PFSK-1 (cell line): ENCODE data around the gene TMEFF1.

Experiments used
- FOXP2 ChIP-seq: optimal IDR thresholded peaks from 2 replicates; pipeline ENCODE3; 2011; ENCODE audit warnings: borderline replicate concordance, control low read depth, inconsistent platforms; ENCODE audit not compliant: insufficient read depth; ENCODE audit errors: extremely low read length, extremely low read depth
- POLR2AphosphoS5 ChIP-seq: IDR thresholded peaks from 2 replicates; pipeline ENCODE4 v1.6.1; 2012; ENCODE audit warnings: low read depth, mild to moderate bottlenecking, control low read depth, low read length, moderate library complexity
- SIN3A ChIP-seq: IDR thresholded peaks from 2 replicates; pipeline ENCODE4 v1.6.1; 2012; ENCODE audit warnings: mild to moderate bottlenecking, low read length, moderate library complexity, borderline replicate concordance; ENCODE audit not compliant: insufficient read depth
- TAF1 ChIP-seq: IDR thresholded peaks from 2 replicates; pipeline ENCODE4 v1.6.1; 2012; ENCODE audit warnings: low read length, control low read depth, borderline replicate concordance; ENCODE audit not compliant: insufficient read depth
- TF ChIP-seq, protein P1 (sequence below), 2 experiments: IDR thresholded peaks; 2 replicates each; pipeline versions ENCODE4 v1.6.1 to v1.8.0; 2011 to 2012; ENCODE audit warnings: low read depth in 2 of 2, low read length in 2 of 2, control low read depth in 1 of 2, inconsistent platforms in 1 of 2, mild to moderate bottlenecking in 1 of 2, moderate library complexity in 1 of 2; ENCODE audit not compliant: insufficient read depth in 1 of 2

The TMEFF1 gene

DNA sequence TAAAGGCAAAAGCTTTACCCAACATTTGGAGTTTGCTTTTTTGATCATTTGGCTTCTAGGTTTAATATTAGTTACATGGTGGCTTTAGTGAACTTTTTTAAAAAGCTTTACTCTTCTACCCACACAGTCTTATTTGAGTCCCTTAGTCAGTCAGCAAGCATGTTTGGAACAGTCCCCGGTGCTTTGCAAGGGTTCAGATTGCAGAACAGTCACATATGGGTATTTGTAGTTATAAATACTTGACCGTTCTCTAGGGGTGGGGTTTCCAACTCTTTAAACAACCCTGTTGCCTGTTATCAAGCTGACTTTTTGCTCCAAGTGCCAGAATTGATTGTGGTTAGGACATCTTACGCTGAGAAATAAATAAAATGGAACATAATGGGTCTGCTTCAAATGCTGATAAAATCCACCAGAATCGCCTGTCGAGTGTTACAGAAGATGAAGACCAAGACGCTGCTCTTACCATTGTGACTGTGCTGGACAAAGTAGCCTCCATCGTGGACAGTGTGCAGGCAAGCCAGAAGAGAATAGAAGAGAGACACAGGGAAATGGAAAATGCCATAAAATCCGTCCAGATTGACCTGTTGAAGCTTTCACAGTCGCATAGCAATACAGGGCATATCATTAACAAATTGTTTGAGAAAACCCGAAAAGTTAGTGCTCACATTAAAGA lies 105.0 kb downstream of the TMEFF1 start, which contains the start of gene CAVIN4:
TSS of gene CAVIN4 (plus strand) at position 304 of the 673 bp plus-strand sequence. CDS start at position 369, 65 bp downstream.
- TF ChIP-seq FOXP2 (no peak), POLR2AphosphoS5 (no peak), TAF1 (no peak), SIN3A (no peak)
- TF ChIP-seq, protein P1, sequence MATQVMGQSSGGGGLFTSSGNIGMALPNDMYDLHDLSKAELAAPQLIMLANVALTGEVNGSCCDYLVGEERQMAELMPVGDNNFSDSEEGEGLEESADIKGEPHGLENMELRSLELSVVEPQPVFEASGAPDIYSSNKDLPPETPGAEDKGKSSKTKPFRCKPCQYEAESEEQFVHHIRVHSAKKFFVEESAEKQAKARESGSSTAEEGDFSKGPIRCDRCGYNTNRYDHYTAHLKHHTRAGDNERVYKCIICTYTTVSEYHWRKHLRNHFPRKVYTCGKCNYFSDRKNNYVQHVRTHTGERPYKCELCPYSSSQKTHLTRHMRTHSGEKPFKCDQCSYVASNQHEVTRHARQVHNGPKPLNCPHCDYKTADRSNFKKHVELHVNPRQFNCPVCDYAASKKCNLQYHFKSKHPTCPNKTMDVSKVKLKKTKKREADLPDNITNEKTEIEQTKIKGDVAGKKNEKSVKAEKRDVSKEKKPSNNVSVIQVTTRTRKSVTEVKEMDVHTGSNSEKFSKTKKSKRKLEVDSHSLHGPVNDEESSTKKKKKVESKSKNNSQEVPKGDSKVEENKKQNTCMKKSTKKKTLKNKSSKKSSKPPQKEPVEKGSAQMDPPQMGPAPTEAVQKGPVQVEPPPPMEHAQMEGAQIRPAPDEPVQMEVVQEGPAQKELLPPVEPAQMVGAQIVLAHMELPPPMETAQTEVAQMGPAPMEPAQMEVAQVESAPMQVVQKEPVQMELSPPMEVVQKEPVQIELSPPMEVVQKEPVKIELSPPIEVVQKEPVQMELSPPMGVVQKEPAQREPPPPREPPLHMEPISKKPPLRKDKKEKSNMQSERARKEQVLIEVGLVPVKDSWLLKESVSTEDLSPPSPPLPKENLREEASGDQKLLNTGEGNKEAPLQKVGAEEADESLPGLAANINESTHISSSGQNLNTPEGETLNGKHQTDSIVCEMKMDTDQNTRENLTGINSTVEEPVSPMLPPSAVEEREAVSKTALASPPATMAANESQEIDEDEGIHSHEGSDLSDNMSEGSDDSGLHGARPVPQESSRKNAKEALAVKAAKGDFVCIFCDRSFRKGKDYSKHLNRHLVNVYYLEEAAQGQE (IDR thresholded peaks at IDR 0.05; ENCODE audit: insufficient read depth in 1 of 2, low read depth in 2 of 2, low read length in 2 of 2) = no peak

DNA sequence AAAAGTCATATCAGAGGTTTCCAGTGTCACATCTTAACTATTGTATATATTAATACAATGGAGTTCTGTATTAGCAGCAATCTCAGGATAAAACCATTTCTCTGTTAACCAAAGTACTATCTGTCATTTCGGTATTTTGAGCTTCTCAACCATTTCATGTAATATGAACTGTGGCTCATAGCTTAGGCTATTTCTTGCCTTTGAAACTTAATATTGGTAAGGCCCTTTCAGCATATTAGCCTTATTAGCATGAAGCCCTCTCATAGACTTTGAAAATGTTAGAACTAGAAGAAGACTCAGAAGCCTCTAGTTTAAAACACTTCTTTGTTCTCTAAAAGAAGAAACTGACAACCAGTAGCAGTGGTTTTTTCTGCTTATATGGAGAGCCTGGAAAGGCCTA lies 105.7 kb downstream of the TMEFF1 start:
- no peak for TF ChIP-seq FOXP2
- TF ChIP-seq SIN3A = no peak
- TF ChIP-seq, protein P1 (IDR thresholded peaks at IDR 0.05; ENCODE audit: insufficient read depth in 1 of 2, low read depth in 2 of 2, low read length in 2 of 2) = no peak
- TF ChIP-seq POLR2AphosphoS5 = no peak
- TF ChIP-seq TAF1 = no peak

GRCh38 chr9:100579665-100580064 lies 106.7 kb downstream of the TMEFF1 start:
- TF ChIP-seq TAF1 (no peak), POLR2AphosphoS5 (no peak), FOXP2 (no peak), SIN3A (no peak)
- TF ChIP-seq, protein P1 (IDR thresholded peaks at IDR 0.05; ENCODE audit: insufficient read depth in 1 of 2, low read depth in 2 of 2, low read length in 2 of 2) = no peak

GRCh38 chr9:100580257-100580656 lies 107.3 kb downstream of the TMEFF1 start:
- TF ChIP-seq FOXP2 = no peak
- TF ChIP-seq, protein P1 (IDR thresholded peaks at IDR 0.05; ENCODE audit: insufficient read depth in 1 of 2, low read depth in 2 of 2, low read length in 2 of 2) = no peak
- no peak for TF ChIP-seq TAF1

- TF ChIP-seq TAF1 (no peak), FOXP2 (no peak), SIN3A (no peak), POLR2AphosphoS5 (no peak)
- TF ChIP-seq, protein P1 (IDR thresholded peaks at IDR 0.05; ENCODE audit: insufficient read depth in 1 of 2, low read depth in 2 of 2, low read length in 2 of 2) = no peak
Observed at GRCh38 chr9:100581081-100581480, 108.1 kb downstream of the TMEFF1 start.
